HepG2 (cell line): Measurements from ENCODE around the gene MSMP. TPM values are rescaled to one million over a fixed set of nuclear protein-coding genes. Genes with fewer than 3 reads are reported as not detected.

Experiments used
- CC2D1A ChIP-seq: sonication (generic); formaldehyde crosslinking; IDR thresholded peaks from 2 replicates; pipeline ENCODE4 v1.8.1; 2023; ENCODE audit warnings: mild to moderate bottlenecking, missing genetic modification reagents
- EED ChIP-seq: sonication (generic); formaldehyde crosslinking; IDR thresholded peaks from 2 replicates; pipeline ENCODE4 v1.5.0; 2020; ENCODE audit warnings: mild to moderate bottlenecking, missing genetic modification reagents
- ELF4 ChIP-seq: sonication (generic); formaldehyde crosslinking; IDR thresholded peaks from 2 replicates; pipeline ENCODE4 v1.5.0; 2020; ENCODE audit warnings: missing genetic modification reagents, mild to moderate bottlenecking, moderate library complexity, borderline replicate concordance
- HOXA7 ChIP-seq: sonication (generic); formaldehyde crosslinking; IDR thresholded peaks from 2 replicates; pipeline ENCODE4 v1.8.1; 2022; ENCODE audit warnings: mild to moderate bottlenecking, missing genetic modification reagents, moderate library complexity
- HOXD1 ChIP-seq: sonication (generic); formaldehyde crosslinking; IDR thresholded peaks from 2 replicates; pipeline ENCODE4 v1.5.0; 2020; ENCODE audit warnings: missing genetic modification reagents
- NONO ChIP-seq, 2 experiments: fragments of 450-650 bp in 1 of 2; sonication (generic) in 1 of 2; formaldehyde crosslinking in 1 of 2; IDR thresholded peaks in 1 of 2; conservative IDR thresholded peaks in 1 of 2; 2 replicates each; pipeline versions ENCODE4 v1.6.1 to v1.8.0; 2017 to 2022; ENCODE audit warnings: mild to moderate bottlenecking in 1 of 2, missing genetic modification reagents in 1 of 2, moderate library complexity in 1 of 2
- SIX4 ChIP-seq: sonication (generic); formaldehyde crosslinking; IDR thresholded peaks from 2 replicates; pipeline ENCODE4 v1.4.0; 2020; ENCODE audit warnings: missing genetic modification reagents
- SMC3 ChIP-seq: IDR thresholded peaks from 2 replicates; pipeline ENCODE4 v1.6.1; 2011; ENCODE audit warnings: low read length, improper control_type of control experiment
- SP5 ChIP-seq: IDR thresholded peaks from 2 replicates; pipeline ENCODE4 v1.6.1; 2016; ENCODE audit warnings: low read depth, borderline replicate concordance
- SYNCRIP ChIP-seq: fragments of 200-400 bp; formaldehyde crosslinking; IDR thresholded peaks from 2 replicates; pipeline ENCODE4 v1.6.1; 2018; ENCODE audit warnings: mild to moderate bottlenecking, low read depth, low read length; ENCODE audit not compliant: insufficient read depth
- TCF7 ChIP-seq: sonication (generic); IDR thresholded peaks from 2 replicates; pipeline ENCODE4 v1.6.1; 2016; ENCODE audit warnings: antibody characterized with exemption, low read depth
- TOPORS ChIP-seq: sonication (generic); formaldehyde crosslinking; IDR thresholded peaks from 2 replicates; pipeline ENCODE4 v1.8.0; 2023; ENCODE audit warnings: mild to moderate bottlenecking, missing genetic modification reagents
- ZFP1 ChIP-seq: IDR thresholded peaks from 2 replicates; pipeline ENCODE4 v1.6.1; 2016
- ZNF207 ChIP-seq: fragments of 450-650 bp; IDR thresholded peaks from 2 replicates; pipeline ENCODE4 v1.6.1; 2016; ENCODE audit warnings: antibody characterized with exemption, borderline replicate concordance
- ZNF235 ChIP-seq: sonication (generic); formaldehyde crosslinking; IDR thresholded peaks from 2 replicates; pipeline ENCODE4 v1.8.1; 2023; ENCODE audit warnings: mild to moderate bottlenecking, missing genetic modification reagents, borderline replicate concordance
- ZNF557 ChIP-seq: sonication (generic); formaldehyde crosslinking; IDR thresholded peaks from 2 replicates; pipeline ENCODE4 v1.4.0; 2020; ENCODE audit warnings: missing genetic modification reagents
- ZNF639 ChIP-seq: conservative IDR thresholded peaks from 2 replicates; pipeline ENCODE4 v1.6.1; 2018; ENCODE audit warnings: missing genetic modification reagents
- ZNF687 ChIP-seq: sonication (generic); formaldehyde crosslinking; IDR thresholded peaks from 2 replicates; pipeline ENCODE4 v1.5.1; 2020; ENCODE audit warnings: mild to moderate bottlenecking, missing genetic modification reagents, moderate library complexity
- polyA plus RNA-seq, 8 experiments: library from polyadenylated mRNA; depleted of rRNA in 3 of 8; stranded (reverse) in 7 of 8; unstranded in 1 of 8; fragments of >200 nt; fragmentation: Illumina TruSeq in 4 of 8; extraction: Trizol in 4 of 8; gene quantifications; 2 replicates each; pipeline versions ENCODE4 v1.2.1 to v1.2.3, GENCODE V29; 2011 to 2016; ENCODE audit warnings: low read depth in 4 of 8, missing spikeins in 1 of 8, mixed read lengths in 1 of 8; ENCODE audit not compliant: insufficient read depth in 1 of 8
- total RNA-seq, 5 experiments: library from RNA; depleted of rRNA; stranded (reverse); fragments of >200 nt; fragmentation: Illumina TruSeq; extraction: Trizol; gene quantifications; 2 replicates each; pipeline ENCODE4 v1.2.3, GENCODE V29; 2016; ENCODE audit warnings: low read depth in 1 of 5
- TF ChIP-seq, protein P1 (sequence below): sonication (generic); formaldehyde crosslinking; IDR thresholded peaks from 2 replicates; pipeline ENCODE4 v1.5.0; 2020; ENCODE audit warnings: mild to moderate bottlenecking, missing genetic modification reagents
- TF ChIP-seq, protein P2 (sequence below): IDR thresholded peaks from 2 replicates; pipeline ENCODE4 v1.6.1; 2016; ENCODE audit warnings: low read depth

MSMP gene
- total and polyA plus RNA-seq, 2 of the 13 experiments (the other 11 are each of a cell fraction or from before 2014, with no cell fraction given), result 0.24 to 0.46 TPM

GRCh38 chr9:35790385-35791296 lies 36.6 kb upstream of the MSMP start (continued):
- TF ChIP-seq, protein P1, sequence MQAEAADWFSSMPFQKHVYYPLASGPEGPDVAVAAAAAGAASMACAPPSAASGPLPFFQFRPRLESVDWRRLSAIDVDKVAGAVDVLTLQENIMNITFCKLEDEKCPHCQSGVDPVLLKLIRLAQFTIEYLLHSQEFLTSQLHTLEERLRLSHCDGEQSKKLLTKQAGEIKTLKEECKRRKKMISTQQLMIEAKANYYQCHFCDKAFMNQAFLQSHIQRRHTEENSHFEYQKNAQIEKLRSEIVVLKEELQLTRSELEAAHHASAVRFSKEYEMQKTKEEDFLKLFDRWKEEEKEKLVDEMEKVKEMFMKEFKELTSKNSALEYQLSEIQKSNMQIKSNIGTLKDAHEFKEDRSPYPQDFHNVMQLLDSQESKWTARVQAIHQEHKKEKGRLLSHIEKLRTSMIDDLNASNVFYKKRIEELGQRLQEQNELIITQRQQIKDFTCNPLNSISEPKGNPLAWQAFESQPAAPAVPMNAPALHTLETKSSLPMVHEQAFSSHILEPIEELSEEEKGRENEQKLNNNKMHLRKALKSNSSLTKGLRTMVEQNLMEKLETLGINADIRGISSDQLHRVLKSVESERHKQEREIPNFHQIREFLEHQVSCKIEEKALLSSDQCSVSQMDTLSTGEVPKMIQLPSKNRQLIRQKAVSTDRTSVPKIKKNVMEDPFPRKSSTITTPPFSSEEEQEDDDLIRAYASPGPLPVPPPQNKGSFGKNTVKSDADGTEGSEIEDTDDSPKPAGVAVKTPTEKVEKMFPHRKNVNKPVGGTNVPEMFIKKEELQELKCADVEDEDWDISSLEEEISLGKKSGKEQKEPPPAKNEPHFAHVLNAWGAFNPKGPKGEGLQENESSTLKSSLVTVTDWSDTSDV (CRISPR knock-in tag), result no peak
- TF ChIP-seq SYNCRIP, result no peak
- TF ChIP-seq HOXA7 (CRISPR knock-in tag), result no peak
- no peak for TF ChIP-seq ZNF235 (CRISPR knock-in tag)
- no peak for TF ChIP-seq EED (CRISPR knock-in tag)
- TF ChIP-seq ZNF207, result no peak
- TF ChIP-seq SIX4 (CRISPR knock-in tag), result no peak
- TF ChIP-seq ZFP1 (CRISPR knock-in tag), result no peak
- no peak for TF ChIP-seq ELF4
- TF ChIP-seq, protein P2, sequence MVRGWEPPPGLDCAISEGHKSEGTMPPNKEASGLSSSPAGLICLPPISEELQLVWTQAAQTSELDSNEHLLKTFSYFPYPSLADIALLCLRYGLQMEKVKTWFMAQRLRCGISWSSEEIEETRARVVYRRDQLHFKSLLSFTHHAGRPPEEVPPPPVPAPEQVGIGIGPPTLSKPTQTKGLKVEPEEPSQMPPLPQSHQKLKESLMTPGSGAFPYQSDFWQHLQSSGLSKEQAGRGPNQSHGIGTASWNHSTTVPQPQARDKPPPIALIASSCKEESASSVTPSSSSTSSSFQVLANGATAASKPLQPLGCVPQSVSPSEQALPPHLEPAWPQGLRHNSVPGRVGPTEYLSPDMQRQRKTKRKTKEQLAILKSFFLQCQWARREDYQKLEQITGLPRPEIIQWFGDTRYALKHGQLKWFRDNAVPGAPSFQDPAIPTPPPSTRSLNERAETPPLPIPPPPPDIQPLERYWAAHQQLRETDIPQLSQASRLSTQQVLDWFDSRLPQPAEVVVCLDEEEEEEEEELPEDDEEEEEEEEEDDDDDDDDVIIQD (CRISPR knock-in tag), result peak; percentile 61; the same call in 1 of the 2 replicates
- no peak for TF ChIP-seq HOXD1
- no peak for TF ChIP-seq NONO (IDR thresholded peaks at IDR 0.05)
- 0 out of 2 replicates have a peak, but pooled peaks have one; percentile 22 for TF ChIP-seq NONO (CRISPR knock-in tag; conservative IDR thresholded peaks at IDR 0.05)
- no peak for TF ChIP-seq TCF7
- peak; percentile 34 for TF ChIP-seq ZNF687
- TF ChIP-seq TOPORS (CRISPR knock-in tag), result no peak
- no peak for TF ChIP-seq ZNF557
- no peak for TF ChIP-seq ZNF639 (CRISPR knock-in tag)
- no peak for TF ChIP-seq CC2D1A (CRISPR knock-in tag)
- TF ChIP-seq SMC3, result peak; percentile 85
- TF ChIP-seq SP5 (CRISPR knock-in tag), result no peak
